NCI-H1417 treated with DMSO at 0.1 percent for 48 hours (cell line): Measurements from ENCODE around the gene GPR42.

ENCODE experiments used
- DNase-seq: peaks from one replicate; lab custom pipeline; 2025; lab: John Stamatoyannopoulos, UW

GPR42 gene

GRCh38 chr19:35370722-35371121, at the start of gene GPR42:
Gene GPR42, plus strand, starts transcription at chr19:35371068. Its CDS starts 292 bp downstream, at chr19:35371360.
- DNase-seq = no peak

- no peak for DNase-seq
Measured at GRCh38 chr19:35321291-35321690, 49.6 kb upstream of the GPR42 start.

- no peak for DNase-seq
Measured at GRCh38 chr19:35322014-35322413, 48.9 kb upstream of the GPR42 start.

GRCh38 chr19:35327642-35328041, 43.2 kb upstream of the GPR42 start:
- DNase-seq = no peak

- no peak for DNase-seq
Measured at GRCh38 chr19:35328851-35329285, 42.0 kb upstream of the GPR42 start, which contains the start of gene CD22. Gene CD22, plus strand, starts transcription at chr19:35329187. Its CDS starts 2,854 bp downstream, at chr19:35332041.

GRCh38 chr19:35329323-35329722, 41.5 kb upstream of the GPR42 start:
- no peak for DNase-seq

GRCh38 chr19:35330475-35330874, 40.4 kb upstream of the GPR42 start:
- DNase-seq = no peak

GRCh38 chr19:35331551-35332214, 39.2 kb upstream of the GPR42 start:
- DNase-seq = no peak

- DNase-seq = no peak
Measured at GRCh38 chr19:35332817-35333216, 38.1 kb upstream of the GPR42 start.

- no peak for DNase-seq
Measured at GRCh38 chr19:35334144-35334753, 36.6 kb upstream of the GPR42 start.

GRCh38 chr19:35336166-35336955, 34.5 kb upstream of the GPR42 start:
- no peak for DNase-seq

- DNase-seq = no peak
Measured at GRCh38 chr19:35337097-35337983, 33.5 kb upstream of the GPR42 start.

GRCh38 chr19:35337984-35338296, 32.9 kb upstream of the GPR42 start:
- DNase-seq = no peak

GRCh38 chr19:35340431-35340830, 30.4 kb upstream of the GPR42 start:
- no peak for DNase-seq

- no peak for DNase-seq
Measured at GRCh38 chr19:35341006-35341405, 29.9 kb upstream of the GPR42 start.

GRCh38 chr19:35341565-35342225, 29.2 kb upstream of the GPR42 start:
- no peak for DNase-seq

- no peak for DNase-seq
Measured at GRCh38 chr19:35342430-35342829, 28.4 kb upstream of the GPR42 start.

GRCh38 chr19:35344511-35345031, 26.3 kb upstream of the GPR42 start:
- DNase-seq = no peak

GRCh38 chr19:35345671-35346111, 25.2 kb upstream of the GPR42 start:
- no peak for DNase-seq

- DNase-seq = no peak
Measured at GRCh38 chr19:35346193-35347052, 24.4 kb upstream of the GPR42 start.
